Measurements from ENCODE around the gene DYRK1A. TPM values are rescaled to one million over a fixed set of nuclear protein-coding genes. Genes with fewer than 3 reads are reported as not detected.

DYRK1A gene
- polyA plus RNA-seq, 1 donor (not counting 4 experiments of a cell fraction or from before 2014, with no cell fraction given) = 25.3 TPM

DNA sequence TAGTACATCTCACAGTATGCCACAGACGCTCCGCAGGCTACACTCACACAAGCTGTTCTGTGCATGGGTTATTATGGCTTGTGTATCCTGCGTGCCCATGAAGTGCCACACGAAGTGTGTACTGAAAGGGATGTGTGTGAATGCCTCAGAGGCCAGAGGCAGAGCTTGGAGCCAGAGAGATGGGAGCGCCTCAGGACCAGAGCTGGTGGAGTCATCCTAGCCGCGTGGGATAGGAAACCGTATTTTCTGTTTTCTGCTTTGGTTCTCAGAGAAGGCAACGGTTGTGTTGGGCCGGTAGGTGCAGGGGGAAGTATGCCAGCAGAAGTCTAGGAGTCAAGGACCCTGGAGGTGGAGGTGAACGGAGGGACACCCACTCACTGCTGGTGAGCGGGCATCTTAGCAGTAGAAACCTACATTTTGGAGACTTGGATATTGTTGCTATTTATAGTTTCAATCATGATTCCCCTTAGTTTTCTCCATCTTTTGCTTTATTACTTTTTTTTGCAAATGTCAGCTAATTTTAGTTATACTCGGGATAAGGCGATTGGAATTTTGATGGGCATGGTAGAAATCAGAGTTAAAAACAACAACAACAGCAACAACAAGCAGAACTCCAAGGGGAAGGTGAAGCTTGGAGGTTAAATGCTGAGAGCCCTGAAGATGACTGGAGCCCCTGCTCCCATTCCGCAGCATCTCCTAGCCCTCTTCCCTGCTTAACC is 188.2 kb downstream of the DYRK1A start:
- no peak overlapping the region for H3K4me3 ChIP-seq (ENCODE audit: control insufficient read depth in 2 of 3, extremely low read depth in 1 of 3, insufficient read depth in 2 of 3, low read depth in 1 of 3, low read length in 3 of 3)
- no peaks in the 10 kb centered on the region for H3K36me3 ChIP-seq (ENCODE audit: control insufficient read depth in 2 of 2, extremely low read depth in 1 of 2, insufficient read depth in 2 of 2, low read length in 2 of 2)
- H3K9me1 ChIP-seq (ENCODE audit: control insufficient read depth, extremely low read depth, insufficient read depth, low read length) = no peaks in the 10 kb centered on the region
- H2AFZ ChIP-seq (ENCODE audit: control insufficient read depth, low read length) = no peak overlapping the region
- H4K20me1 ChIP-seq (ENCODE audit: control insufficient read depth, extremely low read depth, insufficient read depth, low read length) = no peaks in the 10 kb centered on the region
- no peaks in the 10 kb centered on the region for H3K79me2 ChIP-seq (ENCODE audit: control insufficient read depth, insufficient read depth, low read length)
- TF ChIP-seq, protein P1, sequence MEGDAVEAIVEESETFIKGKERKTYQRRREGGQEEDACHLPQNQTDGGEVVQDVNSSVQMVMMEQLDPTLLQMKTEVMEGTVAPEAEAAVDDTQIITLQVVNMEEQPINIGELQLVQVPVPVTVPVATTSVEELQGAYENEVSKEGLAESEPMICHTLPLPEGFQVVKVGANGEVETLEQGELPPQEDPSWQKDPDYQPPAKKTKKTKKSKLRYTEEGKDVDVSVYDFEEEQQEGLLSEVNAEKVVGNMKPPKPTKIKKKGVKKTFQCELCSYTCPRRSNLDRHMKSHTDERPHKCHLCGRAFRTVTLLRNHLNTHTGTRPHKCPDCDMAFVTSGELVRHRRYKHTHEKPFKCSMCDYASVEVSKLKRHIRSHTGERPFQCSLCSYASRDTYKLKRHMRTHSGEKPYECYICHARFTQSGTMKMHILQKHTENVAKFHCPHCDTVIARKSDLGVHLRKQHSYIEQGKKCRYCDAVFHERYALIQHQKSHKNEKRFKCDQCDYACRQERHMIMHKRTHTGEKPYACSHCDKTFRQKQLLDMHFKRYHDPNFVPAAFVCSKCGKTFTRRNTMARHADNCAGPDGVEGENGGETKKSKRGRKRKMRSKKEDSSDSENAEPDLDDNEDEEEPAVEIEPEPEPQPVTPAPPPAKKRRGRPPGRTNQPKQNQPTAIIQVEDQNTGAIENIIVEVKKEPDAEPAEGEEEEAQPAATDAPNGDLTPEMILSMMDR (optimal IDR thresholded peaks at IDR 0.05 in 1 of 3, IDR thresholded peaks at IDR 0.05 in 1 of 3, conservative IDR thresholded peaks at IDR 0.05 in 1 of 3; ENCODE audit: extremely low read depth in 1 of 3, insufficient read depth in 2 of 3, low read length in 3 of 3) = no peak
- TF ChIP-seq EZH2 (IDR thresholded peaks at IDR 0.05; ENCODE audit: low read length) = no peak
- no peaks in the 10 kb centered on the region for H3K27me3 ChIP-seq (ENCODE audit: control insufficient read depth, extremely low read depth, insufficient read depth, low read length)
- H3K27ac ChIP-seq (ENCODE audit: control insufficient read depth, insufficient read depth, low read length) = no peak overlapping the region
- dilution Hi-C loops (cut with MboI; ENCODE audit: extremely low pct_ligation_motif_present, low sequenced_read_pairs) = no loop called here
- no peak for DNase-seq (ENCODE audit: low read depth, low spot score)
- FAIRE-seq = no peak
- no peaks in the 10 kb centered on the region for H3K9me3 ChIP-seq (ENCODE audit: control insufficient read depth, low read depth, low read length)
- H3K9ac ChIP-seq (ENCODE audit: control insufficient read depth, extremely low read depth, insufficient read depth, low read length) = no peak overlapping the region
- no peak overlapping the region for H3K4me2 ChIP-seq (ENCODE audit: control insufficient read depth, extremely low read depth, insufficient read depth, low read depth, low read length)
- H3K4me1 ChIP-seq (ENCODE audit: control insufficient read depth, extremely low read depth, insufficient read depth, low read length) = no peaks in the 10 kb centered on the region

DNA sequence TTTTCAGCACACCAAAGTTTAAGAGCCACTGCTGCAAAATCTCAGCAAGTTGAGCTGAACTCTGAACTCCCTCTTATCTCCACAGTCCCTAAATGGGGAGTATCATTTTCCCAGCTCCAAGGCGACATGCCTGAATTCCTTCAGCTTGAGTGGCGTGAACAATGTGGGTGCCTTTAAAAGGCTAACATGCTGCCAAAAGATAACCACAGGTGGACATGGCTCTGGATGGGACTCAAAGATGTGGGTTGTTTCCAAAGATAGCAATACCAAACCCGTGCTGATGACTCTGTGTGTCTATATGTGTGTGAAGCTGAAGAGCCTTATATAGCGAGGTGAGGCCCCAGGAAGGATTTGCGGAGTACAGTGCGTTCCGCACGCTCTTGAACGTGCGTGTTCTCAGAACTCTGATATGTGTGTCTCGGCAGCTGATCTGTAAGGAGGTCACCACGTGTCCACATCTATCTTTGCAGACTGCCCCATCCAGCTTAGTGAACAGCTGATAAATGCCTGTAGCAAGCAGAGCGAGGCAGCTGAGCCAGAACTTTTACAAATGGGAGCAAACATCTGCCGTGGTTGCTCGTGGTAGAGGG is 189.2 kb downstream of the DYRK1A start:
- Histone ChIP-seq H3K9ac (ENCODE audit: control insufficient read depth, extremely low read depth, insufficient read depth, low read length) (no peak overlapping the region), H3K4me1 (ENCODE audit: control insufficient read depth, extremely low read depth, insufficient read depth, low read length) (no peaks in the 10 kb centered on the region), H3K27ac (ENCODE audit: control insufficient read depth, insufficient read depth, low read length) (no peak overlapping the region), H3K27me3 (ENCODE audit: control insufficient read depth, extremely low read depth, insufficient read depth, low read length) (no peaks in the 10 kb centered on the region), H3K9me3 (ENCODE audit: control insufficient read depth, low read depth, low read length) (no peaks in the 10 kb centered on the region), H3K79me2 (ENCODE audit: control insufficient read depth, insufficient read depth, low read length) (no peaks in the 10 kb centered on the region), H3K4me3 (ENCODE audit: control insufficient read depth in 2 of 3, extremely low read depth in 1 of 3, insufficient read depth in 2 of 3, low read depth in 1 of 3, low read length in 3 of 3) (no peak overlapping the region), H3K4me2 (ENCODE audit: control insufficient read depth, extremely low read depth, insufficient read depth, low read depth, low read length) (no peak overlapping the region), H4K20me1 (ENCODE audit: control insufficient read depth, extremely low read depth, insufficient read depth, low read length) (no peaks in the 10 kb centered on the region), H3K9me1 (ENCODE audit: control insufficient read depth, extremely low read depth, insufficient read depth, low read length) (no peaks in the 10 kb centered on the region), H3K36me3 (ENCODE audit: control insufficient read depth in 2 of 2, extremely low read depth in 1 of 2, insufficient read depth in 2 of 2, low read length in 2 of 2) (no peaks in the 10 kb centered on the region), H2AFZ (ENCODE audit: control insufficient read depth, low read length) (no peak overlapping the region)
- TF ChIP-seq EZH2 (IDR thresholded peaks at IDR 0.05; ENCODE audit: low read length) = no peak
- TF ChIP-seq, protein P1 (optimal IDR thresholded peaks at IDR 0.05 in 1 of 3, IDR thresholded peaks at IDR 0.05 in 1 of 3, conservative IDR thresholded peaks at IDR 0.05 in 1 of 3; ENCODE audit: extremely low read depth in 1 of 3, insufficient read depth in 2 of 3, low read length in 3 of 3) = no peak
- dilution Hi-C loops (cut with MboI; ENCODE audit: extremely low pct_ligation_motif_present, low sequenced_read_pairs) = no loop called here
- no peak for DNase-seq (ENCODE audit: low read depth, low spot score)
- FAIRE-seq = no peak
